Testis (tissue), 3 donors: ENCODE measurements around the gene PITPNM3. TPM values are rescaled to one million over a fixed set of nuclear protein-coding genes. Genes with fewer than 3 reads are reported as not detected.

ENCODE experiments used
- DNase-seq: peaks from one replicate; pipeline ENCODE4 v3.0.0-alpha.2; 2019
- H3K27ac ChIP-seq, 2 donors: fragments of 200-600 bp; sonication (generic); one replicate each; pipeline ENCODE4 v1.5.1; 2019
- H3K27me3 ChIP-seq: fragments of 200-600 bp; sonication (generic); one replicate; pipeline ENCODE4 v1.5.1; 2019
- H3K36me3 ChIP-seq: fragments of 200-600 bp; sonication (generic); one replicate; pipeline ENCODE4 v1.5.1; 2017; ENCODE audit warnings: low read depth; ENCODE audit errors: missing control alignments
- H3K4me1 ChIP-seq: fragments of 200-600 bp; sonication (generic); one replicate; pipeline ENCODE4 v1.5.1; 2019
- H3K4me3 ChIP-seq, 2 donors: fragments of 200-600 bp; sonication (generic); one replicate each; pipeline ENCODE4 v1.5.1; 2017 to 2019
- H3K9me3 ChIP-seq: fragments of 200-600 bp; sonication (generic); one replicate; pipeline ENCODE4 v1.5.1; 2017
- POLR2A ChIP-seq: fragments of 450-650 bp; IDR thresholded peaks from one replicate; pipeline ENCODE4 v1.6.1; 2017; ENCODE audit warnings: antibody characterized with exemption, mild to moderate bottlenecking, moderate library complexity
- WGBS, 2 donors: methylation state at CpG; one replicate each; pipeline ENCODE4 v1.1.5; 2018; 5-methylcytosine and 5-hydroxymethylcytosine counted together
- intact Hi-C: fragments of 100-400 bp; cut with DNase I; formaldehyde crosslinking; loops from one replicate; pipeline ENCODE4 v1.15.1; 2023; ENCODE audit warnings: low total_unique reads
- polyA plus RNA-seq: library from polyadenylated mRNA; stranded (reverse); fragments of 350-450 nt; fragmentation: Illumina TruSeq; extraction: RNeasy Lipid Tissue Mini Kit (QIAGEN cat#74804); gene quantifications from one replicate; pipeline ENCODE4 v1.2.3, GENCODE V29; 2014; ENCODE audit warnings: low read depth, low replicate concordance; ENCODE audit not compliant: insufficient read depth
- total RNA-seq, 2 donors: library from RNA; depleted of rRNA; stranded (reverse); fragments of >200 nt; gene quantifications; one replicate each; pipeline ENCODE4 v1.2.3, GENCODE V29; 2016
- TF ChIP-seq, protein P1 (sequence below), 3 experiments: fragments of 450-650 bp in 2 of 3; fragments of 200-600 bp in 1 of 3; sonication (generic) in 1 of 3; IDR thresholded peaks; one replicate each; pipeline ENCODE4 v1.5.1; 2016 to 2019; ENCODE audit warnings: antibody characterized with exemption in 3 of 3, mild to moderate bottlenecking in 2 of 3, moderate library complexity in 1 of 3

The PITPNM3 gene
- total and polyA plus RNA-seq, 3 donors from 2014 or later = 6.3 to 7.3 (median 6.7) TPM

DNA sequence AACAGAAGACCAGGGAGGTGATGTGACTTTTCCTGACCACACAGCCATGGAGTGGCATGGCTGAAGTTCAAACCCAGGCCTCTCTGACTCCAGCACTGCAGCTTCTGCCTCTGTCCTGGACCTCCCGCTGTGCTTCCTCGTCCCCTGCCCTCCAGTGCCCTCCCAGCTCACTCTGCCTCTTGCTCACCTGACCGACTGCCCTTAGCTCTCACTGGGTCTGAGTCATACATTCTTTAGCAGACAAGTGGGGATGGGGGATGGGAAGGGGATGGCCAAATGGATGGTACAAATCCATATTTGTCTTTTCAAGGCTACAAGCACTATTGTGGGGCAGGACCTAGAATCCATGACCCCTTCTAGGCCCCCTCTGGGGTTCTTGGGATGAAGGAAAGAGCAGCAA lies 33.0 kb downstream of the PITPNM3 start:
- no peaks in the 10 kb centered on the region for H3K4me1 ChIP-seq
- no peak overlapping the region for H3K4me3 ChIP-seq
- H3K36me3 ChIP-seq = no peaks in the 10 kb centered on the region
- 87 to 92% methylated on average over 3 of the region's 3 CpGs for WGBS, 2 donors
- H3K27ac ChIP-seq = no peak overlapping the region
- H3K27me3 ChIP-seq = no peaks in the 10 kb centered on the region
- H3K9me3 ChIP-seq = no peaks in the 10 kb centered on the region
- intact Hi-C loops = no loop called here
- TF ChIP-seq, protein P1, sequence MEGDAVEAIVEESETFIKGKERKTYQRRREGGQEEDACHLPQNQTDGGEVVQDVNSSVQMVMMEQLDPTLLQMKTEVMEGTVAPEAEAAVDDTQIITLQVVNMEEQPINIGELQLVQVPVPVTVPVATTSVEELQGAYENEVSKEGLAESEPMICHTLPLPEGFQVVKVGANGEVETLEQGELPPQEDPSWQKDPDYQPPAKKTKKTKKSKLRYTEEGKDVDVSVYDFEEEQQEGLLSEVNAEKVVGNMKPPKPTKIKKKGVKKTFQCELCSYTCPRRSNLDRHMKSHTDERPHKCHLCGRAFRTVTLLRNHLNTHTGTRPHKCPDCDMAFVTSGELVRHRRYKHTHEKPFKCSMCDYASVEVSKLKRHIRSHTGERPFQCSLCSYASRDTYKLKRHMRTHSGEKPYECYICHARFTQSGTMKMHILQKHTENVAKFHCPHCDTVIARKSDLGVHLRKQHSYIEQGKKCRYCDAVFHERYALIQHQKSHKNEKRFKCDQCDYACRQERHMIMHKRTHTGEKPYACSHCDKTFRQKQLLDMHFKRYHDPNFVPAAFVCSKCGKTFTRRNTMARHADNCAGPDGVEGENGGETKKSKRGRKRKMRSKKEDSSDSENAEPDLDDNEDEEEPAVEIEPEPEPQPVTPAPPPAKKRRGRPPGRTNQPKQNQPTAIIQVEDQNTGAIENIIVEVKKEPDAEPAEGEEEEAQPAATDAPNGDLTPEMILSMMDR (IDR thresholded peaks at IDR 0.05) = no peak
- no peak for TF ChIP-seq POLR2A
- DNase-seq = no peak

DNA sequence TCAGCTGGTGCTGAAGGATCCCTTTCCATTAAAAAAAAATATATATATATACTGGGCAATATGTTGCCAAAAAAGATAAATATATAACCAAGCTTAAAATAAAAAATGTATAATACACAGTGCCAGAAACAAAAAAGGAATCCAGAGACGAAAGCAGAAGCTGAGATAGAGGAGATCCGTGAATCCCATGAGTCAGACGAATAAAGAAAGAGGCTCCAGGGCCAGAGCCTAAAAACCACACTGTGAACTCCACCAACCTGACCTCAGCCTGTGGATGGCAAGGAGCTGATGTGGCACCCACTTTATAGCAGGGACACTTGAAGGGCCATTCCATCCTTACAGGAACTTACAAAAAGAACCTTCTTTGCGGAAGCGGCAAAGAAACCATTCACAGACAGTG lies 34.8 kb downstream of the PITPNM3 start:
- Histone ChIP-seq H3K9me3 (no peaks in the 10 kb centered on the region), H3K27me3 (no peaks in the 10 kb centered on the region), H3K27ac (no peak overlapping the region), H3K4me3 (no peak overlapping the region), H3K4me1 (no peaks in the 10 kb centered on the region), H3K36me3 (no peaks in the 10 kb centered on the region)
- intact Hi-C loops = no loop called here
- no peak for DNase-seq
- WGBS, 2 donors = 91 to 95% methylated on average over 5 of the region's 5 CpGs
- TF ChIP-seq, protein P1 (IDR thresholded peaks at IDR 0.05) = no peak
- no peak for TF ChIP-seq POLR2A

DNA sequence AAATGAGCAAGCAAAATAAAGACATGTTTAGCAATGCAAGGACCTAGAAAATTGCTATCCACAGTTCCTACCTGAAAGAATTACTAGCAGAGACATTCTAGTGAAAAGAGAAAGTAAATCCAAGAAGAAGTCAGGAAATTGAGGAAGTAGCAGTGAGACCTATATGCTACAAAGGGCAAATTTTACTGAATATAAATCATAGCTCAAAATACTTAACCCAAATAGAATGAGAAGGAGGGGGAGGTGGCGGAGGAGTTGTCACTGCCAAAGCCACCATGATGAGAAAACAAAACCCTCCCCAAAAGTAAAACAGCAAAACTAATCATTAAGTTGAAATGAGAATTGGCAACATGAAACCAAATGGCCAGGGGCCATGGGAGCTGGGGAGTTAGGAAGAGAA lies 39.3 kb downstream of the PITPNM3 start:
- Histone ChIP-seq H3K4me1 (no peaks in the 10 kb centered on the region), H3K9me3 (no peaks in the 10 kb centered on the region), H3K36me3 (no peaks in the 10 kb centered on the region), H3K4me3 (no peak overlapping the region), H3K27ac (no peak overlapping the region), H3K27me3 (no peaks in the 10 kb centered on the region)
- TF ChIP-seq, protein P1 (IDR thresholded peaks at IDR 0.05) = no peak
- TF ChIP-seq POLR2A = no peak
- 89 to 97% methylated on average over 1 of the region's 1 CpG for WGBS, 2 donors
- intact Hi-C loops = no loop called here
- DNase-seq = no peak

DNA sequence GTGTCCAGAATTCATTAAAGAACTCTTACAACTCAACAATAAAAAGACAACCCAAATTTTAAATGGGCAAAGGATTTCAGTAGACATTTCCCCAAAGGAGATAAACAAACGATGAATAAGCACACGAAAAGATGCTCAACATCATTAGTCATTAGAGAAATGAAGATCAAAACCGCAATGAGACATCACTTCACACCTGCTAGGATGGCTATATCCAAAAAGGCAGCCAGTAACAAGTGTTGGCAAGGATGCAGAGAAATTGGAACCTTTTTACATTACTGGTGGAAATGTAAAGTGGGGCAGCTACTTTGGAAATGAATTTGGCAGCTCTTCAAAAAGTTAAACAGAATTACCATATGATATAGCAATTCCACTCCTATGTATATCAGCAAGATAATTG lies 42.0 kb downstream of the PITPNM3 start:
- TF ChIP-seq POLR2A = no peak
- TF ChIP-seq, protein P1 (IDR thresholded peaks at IDR 0.05) = no peak
- WGBS, 2 donors = 89 to 90% methylated on average over 3 of the region's 3 CpGs
- intact Hi-C loops = no loop called here

DNA sequence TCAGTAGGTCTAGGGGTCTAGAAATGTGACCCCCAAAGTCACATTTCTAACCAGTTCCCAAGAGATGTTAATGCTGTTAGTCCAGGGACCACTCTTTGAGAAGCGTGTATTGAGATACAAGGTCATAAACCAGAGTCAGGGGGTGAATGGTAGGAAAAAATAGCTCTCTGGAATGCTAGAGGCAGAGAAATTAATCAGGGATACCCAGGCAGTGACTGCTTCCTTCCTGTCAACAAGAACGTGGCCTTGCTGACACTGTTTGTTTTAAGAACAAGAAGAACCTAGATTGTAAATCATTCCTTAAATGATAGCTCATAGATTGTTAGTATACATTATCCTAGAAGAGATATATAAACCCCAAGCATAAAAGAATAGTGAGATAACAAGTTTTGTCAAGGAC lies 43.8 kb downstream of the PITPNM3 start:
- no peaks in the 10 kb centered on the region for H3K4me1 ChIP-seq
- no peaks in the 10 kb centered on the region for H3K27me3 ChIP-seq
- no peak overlapping the region for H3K27ac ChIP-seq
- no peak overlapping the region for H3K4me3 ChIP-seq
- DNase-seq = no peak
- WGBS, 2 donors = 58 to 72% methylated on average over 2 of the region's 2 CpGs
- intact Hi-C loops = no loop called here
- H3K9me3 ChIP-seq = no peaks in the 10 kb centered on the region
- TF ChIP-seq, protein P1 (IDR thresholded peaks at IDR 0.05) = no peak
- TF ChIP-seq POLR2A = no peak
- no peaks in the 10 kb centered on the region for H3K36me3 ChIP-seq

More for the DNA sequence above, 42.0 kb downstream of the PITPNM3 start:
- Histone ChIP-seq H3K4me3 (no peak overlapping the region), H3K27me3 (no peaks in the 10 kb centered on the region), H3K9me3 (no peaks in the 10 kb centered on the region), H3K27ac (no peak overlapping the region), H3K36me3 (no peaks in the 10 kb centered on the region), H3K4me1 (no peaks in the 10 kb centered on the region)
- no peak for DNase-seq
